H7 (cell line): ENCODE measurements around the gene TRAF3IP3. TPM values are rescaled to one million over a fixed set of nuclear protein-coding genes. Genes with fewer than 3 reads are reported as not detected.

ENCODE experiments used
- DNase-seq: peaks from one replicate; pipeline ENCODE4 v3.0.0; 2012
- H3K27me3 ChIP-seq: 2 replicates; pipeline ENCODE4 v1.6.0; 2011; ENCODE audit warnings: mild to moderate bottlenecking, low read length; ENCODE audit not compliant: control insufficient read depth, insufficient read depth
- H3K36me3 ChIP-seq: replicated peaks from 2 replicates; pipeline ENCODE4 v1.5.1; 2011; ENCODE audit warnings: low read length; ENCODE audit not compliant: control insufficient read depth, insufficient read depth
- H3K4me3 ChIP-seq: 2 replicates; pipeline ENCODE4 v1.5.1; 2011; ENCODE audit warnings: low read depth, mild to moderate bottlenecking, control low read depth, low read length, moderate library complexity; ENCODE audit not compliant: insufficient read depth
- total RNA-seq: library from RNA; depleted of rRNA; stranded (reverse); fragments of >200 nt; shearing (Covaris generic); gene quantifications from 2 replicates; pipeline ENCODE4 v1.2.3, GENCODE V29; 2014

The TRAF3IP3 gene
- total RNA-seq, 1 experiment from 2014 or later = not detected

GRCh38 chr1:209727286-209727685 is 28.6 kb upstream of the TRAF3IP3 start:
- no peak overlapping the region for H3K4me3 ChIP-seq
- no peak for DNase-seq
- H3K36me3 ChIP-seq = no peaks in the 10 kb centered on the region
- H3K27me3 ChIP-seq = no peaks in the 10 kb centered on the region

- no peak overlapping the region for H3K4me3 ChIP-seq
- H3K27me3 ChIP-seq = no peaks in the 10 kb centered on the region
- DNase-seq = no peak
- H3K36me3 ChIP-seq = no peaks in the 10 kb centered on the region
Measured at GRCh38 chr1:209727785-209728184, 28.1 kb upstream of the TRAF3IP3 start.

GRCh38 chr1:209728466-209728865 is 27.4 kb upstream of the TRAF3IP3 start:
- no peaks in the 10 kb centered on the region for H3K36me3 ChIP-seq
- DNase-seq = no peak
- no peak overlapping the region for H3K4me3 ChIP-seq
- H3K27me3 ChIP-seq = no peaks in the 10 kb centered on the region; the same call in 1 of the 2 replicates

- no peak for DNase-seq
Measured at GRCh38 chr1:209729436-209729835, 26.4 kb upstream of the TRAF3IP3 start.

GRCh38 chr1:209732725-209733124 is 23.1 kb upstream of the TRAF3IP3 start:
- Histone ChIP-seq H3K27me3 (no peaks in the 10 kb centered on the region; the same call in 1 of the 2 replicates), H3K36me3 (no peaks in the 10 kb centered on the region), H3K4me3 (no peak overlapping the region)
- no peak for DNase-seq

More at GRCh38 chr1:209729436-209729835, 26.4 kb upstream of the TRAF3IP3 start:
- Histone ChIP-seq H3K27me3 (no peaks in the 10 kb centered on the region; the same call in 1 of the 2 replicates), H3K36me3 (no peaks in the 10 kb centered on the region), H3K4me3 (no peak overlapping the region)

- Histone ChIP-seq H3K36me3 (no peaks in the 10 kb centered on the region), H3K4me3 (no peak overlapping the region), H3K27me3 (no peaks in the 10 kb centered on the region; the same call in 1 of the 2 replicates)
- DNase-seq = no peak
Measured at GRCh38 chr1:209733409-209734192, 22.3 kb upstream of the TRAF3IP3 start.

- H3K36me3 ChIP-seq = no peaks in the 10 kb centered on the region
- DNase-seq = no peak
- no peaks in the 10 kb centered on the region; the same call in 1 of the 2 replicates for H3K27me3 ChIP-seq
- H3K4me3 ChIP-seq = no peak overlapping the region
Measured at GRCh38 chr1:209736490-209737117, 19.2 kb upstream of the TRAF3IP3 start.

GRCh38 chr1:209737118-209737505 is 18.7 kb upstream of the TRAF3IP3 start:
- no peaks in the 10 kb centered on the region for H3K36me3 ChIP-seq
- H3K4me3 ChIP-seq = no peak overlapping the region
- no peaks in the 10 kb centered on the region; the same call in 1 of the 2 replicates for H3K27me3 ChIP-seq
- DNase-seq = no peak

GRCh38 chr1:209738270-209738669 is 17.6 kb upstream of the TRAF3IP3 start:
- Histone ChIP-seq H3K4me3 (no peak overlapping the region), H3K36me3 (no peaks in the 10 kb centered on the region), H3K27me3 (peaks cover 2% of the 10 kb centered on the region; the same call in 1 of the 2 replicates)
- DNase-seq = no peak

- H3K27me3 ChIP-seq = peaks cover 2% of the 10 kb centered on the region; the same call in 1 of the 2 replicates
- H3K4me3 ChIP-seq = no peak overlapping the region
- DNase-seq = no peak
- H3K36me3 ChIP-seq = no peaks in the 10 kb centered on the region
Measured at GRCh38 chr1:209741193-209741592, 14.7 kb upstream of the TRAF3IP3 start.

- peaks cover 2% of the 10 kb centered on the region; the same call in 1 of the 2 replicates for H3K27me3 ChIP-seq
- no peak overlapping the region for H3K4me3 ChIP-seq
- no peak for DNase-seq
- no peaks in the 10 kb centered on the region for H3K36me3 ChIP-seq
Measured at GRCh38 chr1:209741889-209742288, 14.0 kb upstream of the TRAF3IP3 start.

- no peak overlapping the region for H3K4me3 ChIP-seq
- peaks cover 2% of the 10 kb centered on the region; the same call in 1 of the 2 replicates for H3K27me3 ChIP-seq
- DNase-seq = no peak
- H3K36me3 ChIP-seq = no peaks in the 10 kb centered on the region
Measured at GRCh38 chr1:209742409-209743144, 13.3 kb upstream of the TRAF3IP3 start.

GRCh38 chr1:209743145-209743482 is 12.7 kb upstream of the TRAF3IP3 start:
- no peak overlapping the region for H3K4me3 ChIP-seq
- H3K36me3 ChIP-seq = no peaks in the 10 kb centered on the region
- DNase-seq = no peak
- H3K27me3 ChIP-seq = peaks cover 2% of the 10 kb centered on the region; the same call in 1 of the 2 replicates

- H3K36me3 ChIP-seq = no peaks in the 10 kb centered on the region
- H3K27me3 ChIP-seq = peaks cover 2% of the 10 kb centered on the region
- H3K4me3 ChIP-seq = no peak overlapping the region
- DNase-seq = no peak
Measured at GRCh38 chr1:209746451-209747165, 9.2 kb upstream of the TRAF3IP3 start.
